Astrocyte of the spinal cord (primary cell): ENCODE results near the gene CTSS.

Source experiments
- DNase-seq: peaks from one replicate; pipeline ENCODE4 v3.0.0; 2011; ENCODE audit warnings: low read depth, low spot score
- H3K4me3 ChIP-seq: 2 replicates; pipeline ENCODE4 v1.5.1; 2011; ENCODE audit warnings: low read depth, mild to moderate bottlenecking, low read length, moderate library complexity
- CTCF ChIP-seq: IDR thresholded peaks from 2 replicates; pipeline ENCODE4 v1.5.1; 2012; ENCODE audit warnings: low read depth, mild to moderate bottlenecking, low read length, inconsistent platforms
- in situ Hi-C: cut with HindIII; loops from 2 replicates; pipeline ENCODE4 v1.10.0; 2017; ENCODE audit warnings: low sequenced_read_pairs

CTSS gene

DNA sequence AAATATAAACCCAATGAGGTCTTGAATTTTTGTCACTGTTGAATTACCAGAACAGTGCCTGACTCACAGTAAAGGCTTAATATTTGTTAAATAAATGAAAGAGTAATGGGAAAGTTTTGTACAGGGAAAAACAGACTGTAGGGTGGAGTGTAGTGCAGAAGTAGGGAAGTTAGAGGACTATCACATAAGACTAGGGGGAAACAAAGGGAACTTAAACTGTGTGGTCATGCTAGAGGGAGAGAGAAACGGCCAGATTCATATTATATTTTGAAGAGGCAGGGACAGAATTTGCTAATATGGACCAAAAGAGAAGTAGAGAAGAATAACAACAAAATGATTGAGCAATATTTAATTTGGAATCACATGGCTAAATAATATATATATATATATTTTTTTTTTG is 27.6 kb upstream of the CTSS start:
- no peak for TF ChIP-seq CTCF
- in situ Hi-C loops = no loop called here
- H3K4me3 ChIP-seq = no peak overlapping the region
- no peak for DNase-seq

GRCh38 chr1:150791585-150791984 is 26.0 kb upstream of the CTSS start:
- no peak overlapping the region for H3K4me3 ChIP-seq
- no peak for TF ChIP-seq CTCF
- no peak for DNase-seq
- in situ Hi-C loops = no loop called here

- no peak for DNase-seq
- in situ Hi-C loops = no loop called here
- TF ChIP-seq CTCF = no peak
- no peak overlapping the region for H3K4me3 ChIP-seq
These were observed 23.8 kb upstream of the CTSS start for GRCh38 chr1:150789396-150789795.

DNA sequence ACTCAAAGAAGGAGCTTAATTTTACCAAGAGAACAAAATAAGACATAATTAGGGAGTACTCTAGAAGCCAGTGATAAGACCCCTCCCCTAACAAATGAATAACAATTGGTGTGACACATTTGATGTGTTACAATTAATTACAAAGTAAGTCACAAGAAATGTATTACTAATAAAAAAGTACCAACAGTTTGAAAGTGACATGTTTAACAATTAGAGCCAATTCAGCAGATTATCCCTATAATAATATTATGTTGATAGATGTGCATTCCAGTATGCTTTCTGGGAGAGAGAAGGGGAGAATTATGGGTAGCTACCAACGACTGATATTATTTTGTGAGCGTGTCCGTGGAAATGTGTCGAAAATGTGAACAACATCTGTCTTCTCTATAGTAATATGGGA is 23.4 kb upstream of the CTSS start:
- in situ Hi-C loops = no loop called here

GRCh38 chr1:150787455-150787854 is 21.9 kb upstream of the CTSS start:
- TF ChIP-seq CTCF = no peak
- in situ Hi-C loops = no loop called here
- no peak for DNase-seq
- no peak overlapping the region for H3K4me3 ChIP-seq

More for the DNA sequence above, 23.4 kb upstream of the CTSS start:
- TF ChIP-seq CTCF = no peak
- no peak overlapping the region for H3K4me3 ChIP-seq
- DNase-seq = no peak

- no peak for TF ChIP-seq CTCF
- in situ Hi-C loops = no loop called here
- DNase-seq = no peak
- no peak overlapping the region for H3K4me3 ChIP-seq
These were observed 14.9 kb upstream of the CTSS start for GRCh38 chr1:150780510-150780909.

DNA sequence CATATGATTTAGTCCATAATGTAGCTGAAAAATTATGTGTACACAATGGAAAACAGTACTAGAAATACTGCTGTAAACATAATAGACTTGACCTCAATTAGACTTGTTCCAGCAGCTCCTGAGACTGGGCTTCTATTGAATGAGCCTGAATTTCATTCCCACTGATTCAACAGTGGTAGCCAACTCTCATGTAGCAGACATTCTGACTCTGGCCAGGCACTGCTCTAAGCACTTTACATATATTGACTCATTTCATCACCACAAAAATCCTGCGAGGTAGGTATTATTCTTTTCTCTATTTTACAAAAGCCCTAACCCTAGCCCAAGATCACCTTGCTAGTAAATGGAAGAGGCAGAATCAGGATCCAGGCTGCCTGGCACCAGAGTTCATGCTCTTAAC is 12.8 kb upstream of the CTSS start:
- no peak for DNase-seq
- no peak for TF ChIP-seq CTCF
- H3K4me3 ChIP-seq = no peak overlapping the region
- in situ Hi-C loops = no loop called here
